ENCODE data around the gene ATG7.
"Not testable (repeated sequence)": the region's sequence is repeated elsewhere in the genome, so short reads cannot be mapped to it uniquely, and the experiment has no call there.

ATG7 gene

DNA sequence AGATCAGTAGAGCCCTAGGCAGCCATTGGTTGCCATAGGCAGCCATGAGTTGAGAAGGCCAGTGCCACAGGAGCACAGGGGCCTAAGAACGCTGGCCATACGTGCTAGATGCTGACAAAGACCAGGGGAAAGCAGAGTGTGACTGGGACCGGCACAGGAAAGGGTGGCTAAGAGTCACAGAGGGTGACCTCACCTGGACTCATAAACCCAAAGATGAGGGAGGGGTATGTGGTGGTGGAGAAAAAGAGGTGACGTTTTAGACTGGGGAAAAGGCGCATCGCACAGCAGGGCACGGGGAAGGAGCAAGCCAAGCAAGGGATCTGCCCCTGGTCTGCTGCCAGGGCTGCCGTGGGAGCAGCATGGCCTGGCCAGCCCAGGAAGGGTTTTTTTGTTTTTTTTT lies 249.0 kb downstream of the ATG7 start:
- H3K36me3 Mint-ChIP-seq (ENCODE audit: low read depth) = peaks cover 16% of the 10 kb centered on the region
- H3K27ac Mint-ChIP-seq = no peak overlapping the region

DNA sequence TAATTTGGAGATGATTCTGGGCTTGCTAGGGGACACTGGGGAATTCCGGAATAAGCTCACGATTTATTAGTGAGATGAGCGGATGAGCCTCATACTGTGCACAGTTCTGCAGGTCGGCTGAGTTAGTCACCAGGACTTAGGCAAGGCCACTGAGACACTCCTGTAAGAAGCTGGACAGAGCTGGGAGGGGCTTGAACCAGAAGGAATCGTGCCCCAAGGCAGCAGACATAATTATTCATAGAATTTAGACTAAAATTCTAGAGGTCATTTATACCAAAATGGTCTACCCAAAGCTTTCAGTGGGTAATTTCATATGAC lies 250.2 kb downstream of the ATG7 start:
- Mint-ChIP-seq H3K27ac (no peak overlapping the region), H3K4me3 (no peak overlapping the region), H3K36me3 (ENCODE audit: low read depth) (peaks cover 21% of the 10 kb centered on the region), H3K27me3 (no peaks in the 10 kb centered on the region), H3K9me3 (no peaks in the 10 kb centered on the region), H3K4me1 (ENCODE audit: low read depth) (peaks cover 3% of the 10 kb centered on the region)
- DNase-seq = no peak

More for the DNA sequence above, 249.0 kb downstream of the ATG7 start:
- H3K9me3 Mint-ChIP-seq = no peaks in the 10 kb centered on the region
- H3K27me3 Mint-ChIP-seq = no peaks in the 10 kb centered on the region
- no peak for DNase-seq
- H3K4me1 Mint-ChIP-seq (ENCODE audit: low read depth) = peaks cover 3% of the 10 kb centered on the region
- no peak overlapping the region for H3K4me3 Mint-ChIP-seq

DNA sequence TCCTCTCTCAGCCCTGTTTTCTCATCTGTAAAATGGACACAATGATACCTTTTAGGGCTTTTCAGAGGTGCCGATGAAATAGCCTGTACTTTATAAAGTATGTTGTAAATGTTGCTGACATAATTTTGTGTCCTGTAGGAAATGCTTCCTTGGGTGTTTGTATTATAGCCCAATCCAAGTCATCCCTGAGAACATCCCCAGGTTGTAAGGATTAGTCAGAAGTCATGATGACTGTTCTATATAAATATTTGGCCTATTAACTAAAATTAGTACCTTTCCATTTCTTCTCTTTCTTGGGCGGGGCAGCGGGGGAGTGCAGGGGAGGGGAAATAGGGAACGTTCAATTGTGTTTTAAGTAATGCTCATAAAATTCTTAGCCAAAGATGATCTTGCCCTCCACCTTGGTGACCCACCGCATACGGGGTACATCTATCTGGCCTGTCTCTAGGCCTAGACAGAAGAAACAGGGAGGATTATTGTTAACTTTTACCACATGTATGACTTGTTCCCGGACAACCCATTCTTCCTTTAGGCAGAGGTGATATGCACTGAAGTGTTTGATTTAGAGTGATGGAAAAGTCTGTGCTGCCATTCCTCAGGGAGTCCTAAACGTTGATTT lies 250.9 kb downstream of the ATG7 start:
- Mint-ChIP-seq H3K27ac (no peak overlapping the region), H3K36me3 (ENCODE audit: low read depth) (peaks cover 21% of the 10 kb centered on the region), H3K27me3 (no peaks in the 10 kb centered on the region), H3K9me3 (no peaks in the 10 kb centered on the region), H3K4me3 (no peak overlapping the region), H3K4me1 (ENCODE audit: low read depth) (peaks cover 3% of the 10 kb centered on the region)
- DNase-seq = no peak

DNA sequence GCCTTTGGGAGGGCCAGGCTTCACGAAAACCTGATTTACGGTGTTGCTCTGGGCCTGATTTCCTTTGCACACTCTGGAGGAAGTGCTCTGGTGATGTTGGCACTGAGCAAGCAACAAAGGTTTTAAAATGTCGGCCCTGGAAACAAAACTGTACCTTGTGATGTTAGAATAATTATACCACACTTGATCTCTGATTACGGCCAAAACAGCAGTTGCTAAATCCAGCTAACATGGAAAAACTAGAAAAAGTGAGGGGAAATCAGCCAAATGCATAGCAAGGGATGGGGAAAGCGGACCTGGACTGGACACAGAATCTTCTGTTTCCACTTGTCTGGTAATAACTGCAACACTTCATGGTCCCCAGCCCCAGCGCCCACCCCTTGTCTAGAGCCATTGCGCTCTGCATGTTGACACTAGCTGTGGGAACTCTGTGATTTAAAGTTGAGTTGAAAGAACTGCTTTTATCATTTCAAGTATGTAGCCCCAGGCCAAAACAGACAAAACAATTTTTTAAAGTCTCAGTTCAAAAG lies 251.4 kb downstream of the ATG7 start:
- H3K4me3 Mint-ChIP-seq = no peak overlapping the region
- H3K27me3 Mint-ChIP-seq = no peaks in the 10 kb centered on the region
- no peak overlapping the region for H3K27ac Mint-ChIP-seq

DNA sequence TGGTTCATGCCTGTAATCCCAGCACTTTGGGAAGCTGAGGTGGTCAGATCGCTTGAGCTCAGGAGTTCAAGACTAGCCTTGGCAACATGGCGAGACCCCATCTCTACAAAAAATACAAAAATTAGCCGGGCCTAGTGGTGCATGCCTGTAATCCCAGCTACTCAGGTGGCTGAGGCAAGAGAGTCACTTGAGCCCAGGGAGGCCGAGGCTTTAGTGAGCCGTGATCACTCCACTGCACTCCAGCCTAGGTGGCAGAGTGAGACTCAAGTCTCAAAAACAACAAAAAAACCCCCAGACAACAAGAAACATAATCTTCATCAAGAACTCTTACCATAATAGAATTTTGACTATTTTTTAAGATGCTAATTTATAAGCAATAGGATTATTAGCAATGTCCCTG lies 253.9 kb downstream of the ATG7 start:
- H3K36me3 Mint-ChIP-seq (ENCODE audit: low read depth) = peaks cover 12% of the 10 kb centered on the region
- not testable (repeated sequence) for H3K4me3 Mint-ChIP-seq; H3K27me3 Mint-ChIP-seq; H3K4me1 Mint-ChIP-seq (ENCODE audit: low read depth); H3K9me3 Mint-ChIP-seq; H3K27ac Mint-ChIP-seq; DNase-seq

More for the DNA sequence above, 251.4 kb downstream of the ATG7 start:
- no peak for DNase-seq
- Mint-ChIP-seq H3K4me1 (ENCODE audit: low read depth) (peaks cover 3% of the 10 kb centered on the region), H3K9me3 (no peaks in the 10 kb centered on the region), H3K36me3 (ENCODE audit: low read depth) (peaks cover 21% of the 10 kb centered on the region)

DNA sequence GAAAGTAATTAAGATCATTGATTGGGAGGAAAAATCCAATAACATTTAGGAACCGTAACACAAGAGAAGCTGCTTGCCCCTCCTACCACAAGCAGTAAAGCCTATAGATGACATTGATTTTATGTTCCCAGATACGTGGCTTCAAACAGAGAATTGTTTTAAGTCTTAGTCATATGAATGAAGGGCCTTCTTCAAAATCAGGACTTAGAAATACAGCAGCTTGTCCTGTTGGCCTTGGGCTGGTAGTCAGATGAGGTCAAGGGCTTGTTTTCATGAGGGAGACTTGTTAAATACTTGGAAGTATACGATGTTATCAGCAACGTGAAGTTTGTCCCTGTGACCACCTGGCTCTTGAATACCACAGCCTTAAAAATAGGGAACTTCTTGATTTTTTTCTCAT lies 257.1 kb downstream of the ATG7 start:
- Mint-ChIP-seq H3K4me3 (no peak overlapping the region), H3K9me3 (no peaks in the 10 kb centered on the region), H3K36me3 (ENCODE audit: low read depth) (peaks cover 10% of the 10 kb centered on the region), H3K27me3 (no peaks in the 10 kb centered on the region), H3K27ac (no peak overlapping the region), H3K4me1 (ENCODE audit: low read depth) (no peaks in the 10 kb centered on the region)
- no peak for DNase-seq

DNA sequence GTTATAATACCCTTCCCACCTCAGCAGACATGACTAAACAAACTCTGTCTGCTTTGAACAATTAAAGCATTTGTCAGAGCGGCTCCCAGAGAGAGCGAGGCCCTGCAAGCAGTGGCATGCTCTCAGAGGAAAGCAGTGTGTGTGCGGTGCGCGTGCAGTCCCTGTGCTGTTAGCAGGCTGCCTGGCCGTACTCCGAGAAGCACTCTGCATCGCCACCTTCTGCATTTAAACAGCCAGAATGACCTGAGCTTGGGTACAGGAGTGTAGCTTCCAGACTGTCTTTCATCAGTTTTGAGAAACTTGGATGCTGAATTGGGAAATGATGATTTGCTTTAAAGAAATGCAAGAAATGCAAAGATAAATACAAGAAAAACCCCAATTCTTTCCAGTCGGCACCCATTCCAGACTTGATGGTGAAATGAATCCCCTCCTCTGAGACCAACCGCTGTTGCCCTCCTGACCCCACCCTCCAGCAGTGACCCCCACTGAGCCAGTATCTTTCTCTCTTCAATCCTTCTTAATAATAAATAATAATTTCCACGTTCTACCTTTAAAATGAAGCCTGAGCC lies 258.0 kb downstream of the ATG7 start:
- Mint-ChIP-seq H3K9me3 (no peaks in the 10 kb centered on the region), H3K4me3 (no peak overlapping the region), H3K27me3 (no peaks in the 10 kb centered on the region), H3K4me1 (ENCODE audit: low read depth) (no peaks in the 10 kb centered on the region), H3K27ac (no peak overlapping the region), H3K36me3 (ENCODE audit: low read depth) (peaks cover 9% of the 10 kb centered on the region)
- DNase-seq = no peak

DNA sequence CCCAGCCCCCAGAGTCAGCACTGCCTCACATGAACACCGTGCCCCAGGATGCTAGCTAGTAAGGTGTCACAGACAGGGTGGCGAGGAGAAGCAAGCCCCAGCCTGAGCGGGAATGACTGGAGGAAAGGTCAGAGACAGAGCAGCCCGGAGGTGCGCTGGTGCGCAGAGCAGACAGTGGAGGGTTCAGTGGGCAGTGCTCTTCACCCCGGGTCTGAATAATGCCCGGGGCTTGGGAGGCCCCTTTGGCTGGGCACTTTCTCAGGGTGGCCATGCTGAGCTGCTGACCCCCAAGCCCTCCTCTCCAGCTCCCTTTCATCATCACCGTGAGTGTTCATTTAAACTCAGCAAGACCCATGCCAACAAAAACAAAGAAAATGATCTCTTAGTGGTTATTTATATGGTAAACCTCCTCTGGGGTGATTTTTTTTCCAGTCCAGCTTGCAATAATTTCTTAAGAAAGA lies 260.8 kb downstream of the ATG7 start:
- peak overlapping the region; percentile 13 for H3K27ac Mint-ChIP-seq
- H3K4me3 Mint-ChIP-seq = no peak overlapping the region
- no peaks in the 10 kb centered on the region for H3K9me3 Mint-ChIP-seq
- no peaks in the 10 kb centered on the region for H3K4me1 Mint-ChIP-seq (ENCODE audit: low read depth)
- no peaks in the 10 kb centered on the region for H3K36me3 Mint-ChIP-seq (ENCODE audit: low read depth)
- no peaks in the 10 kb centered on the region for H3K27me3 Mint-ChIP-seq
- no peak for DNase-seq

DNA sequence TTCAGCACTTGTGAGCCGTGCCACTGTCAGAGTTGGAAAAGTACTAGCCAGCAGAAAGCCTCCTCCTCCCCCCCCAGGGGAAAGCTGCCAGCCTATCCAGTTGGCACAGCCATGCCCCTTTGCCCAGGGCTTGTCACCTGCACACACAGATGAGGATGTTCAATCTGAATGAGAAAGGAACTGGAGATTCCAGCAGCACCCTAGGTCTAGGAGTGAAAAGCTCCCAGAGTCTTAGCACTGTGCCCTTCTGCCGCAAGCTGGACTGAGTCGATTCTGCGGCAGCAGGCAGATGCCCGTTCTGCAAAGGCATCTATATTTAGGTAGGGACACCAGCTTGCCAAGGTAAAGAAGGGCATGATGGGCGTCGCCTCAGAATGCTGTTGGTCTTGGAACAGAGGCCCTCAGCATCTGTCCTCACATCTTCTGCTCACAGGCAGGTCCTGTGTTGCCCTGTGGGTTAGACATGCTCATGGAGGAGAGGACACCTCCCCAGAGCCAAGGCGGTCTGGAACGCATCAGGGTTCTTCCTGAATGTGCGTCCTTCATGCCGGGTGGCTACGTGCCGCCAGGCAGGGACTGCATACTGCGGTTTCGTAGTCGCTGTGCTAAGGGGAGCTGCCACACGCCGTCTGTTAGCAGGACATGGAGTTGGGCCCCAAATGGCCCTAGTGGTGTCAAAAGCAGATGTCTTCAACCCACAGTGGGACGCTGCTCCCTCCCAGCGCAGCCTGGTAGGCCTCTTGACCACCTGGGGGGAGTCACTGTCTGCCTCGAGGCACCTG lies 262.0 kb downstream of the ATG7 start:
- DNase-seq = no peak
- Mint-ChIP-seq H3K9me3 (no peaks in the 10 kb centered on the region), H3K27ac (peak overlapping the region; percentile 47), H3K4me1 (ENCODE audit: low read depth) (no peaks in the 10 kb centered on the region), H3K27me3 (no peaks in the 10 kb centered on the region), H3K4me3 (no peak overlapping the region), H3K36me3 (ENCODE audit: low read depth) (no peaks in the 10 kb centered on the region)

DNA sequence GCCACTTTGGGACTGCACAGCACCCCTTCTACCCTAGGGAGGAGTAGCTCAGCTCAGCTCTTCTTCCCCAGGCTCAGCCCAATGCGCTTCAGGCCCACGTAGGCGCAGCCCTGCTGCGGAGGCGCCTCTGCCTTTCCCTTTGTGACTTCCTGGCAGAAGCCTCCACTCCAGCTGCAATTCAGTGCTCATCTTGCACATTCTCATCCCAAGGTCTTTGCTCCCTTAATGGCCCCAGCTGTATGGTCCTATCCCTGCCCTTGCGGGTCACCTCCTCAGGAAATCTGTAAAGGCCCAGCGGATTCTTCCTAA lies 262.6 kb downstream of the ATG7 start:
- H3K4me3 Mint-ChIP-seq = no peak overlapping the region
- no peak for DNase-seq
- no peaks in the 10 kb centered on the region for H3K27me3 Mint-ChIP-seq
- H3K27ac Mint-ChIP-seq = no peak overlapping the region
- no peaks in the 10 kb centered on the region for H3K9me3 Mint-ChIP-seq
- H3K4me1 Mint-ChIP-seq (ENCODE audit: low read depth) = no peaks in the 10 kb centered on the region
- H3K36me3 Mint-ChIP-seq (ENCODE audit: low read depth) = no peaks in the 10 kb centered on the region

DNA sequence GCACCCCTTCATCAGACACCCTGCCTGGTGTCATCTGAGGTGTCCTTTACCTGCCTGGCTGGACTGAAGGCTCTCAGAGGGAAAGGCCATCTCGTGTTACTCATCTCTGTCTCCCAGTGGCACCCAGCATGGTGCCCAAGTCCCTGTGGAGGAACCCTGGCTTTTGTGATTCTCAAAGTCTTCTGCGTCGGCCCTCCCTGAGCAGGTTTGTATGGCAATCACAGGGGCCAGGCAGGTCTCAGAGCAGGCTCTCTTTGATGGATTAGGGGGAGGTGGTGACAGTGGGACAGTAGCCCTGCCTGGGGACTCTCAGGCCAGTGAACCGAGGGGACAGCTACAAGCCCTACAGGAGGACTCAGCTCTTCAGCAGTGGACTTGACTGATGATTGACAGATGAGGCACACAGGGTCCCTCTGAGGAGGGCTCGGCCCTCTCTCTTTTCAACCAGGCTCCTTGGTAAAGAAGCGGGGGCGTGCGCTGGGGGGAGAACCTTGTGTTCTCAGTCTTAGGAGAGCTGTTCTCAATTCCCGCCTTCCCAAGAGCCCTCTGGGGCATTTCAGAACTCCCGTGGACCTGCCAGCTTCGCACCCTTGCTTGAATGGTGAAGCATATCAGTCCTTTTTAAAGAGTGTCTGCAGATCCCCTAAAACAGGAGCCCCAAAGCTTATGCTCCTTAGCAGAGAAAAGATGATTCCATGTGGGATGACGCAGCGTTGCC lies 263.2 kb downstream of the ATG7 start:
- Mint-ChIP-seq H3K4me3 (no peak overlapping the region), H3K4me1 (ENCODE audit: low read depth) (no peaks in the 10 kb centered on the region), H3K27me3 (no peaks in the 10 kb centered on the region), H3K9me3 (no peaks in the 10 kb centered on the region), H3K36me3 (ENCODE audit: low read depth) (no peaks in the 10 kb centered on the region), H3K27ac (no peak overlapping the region)
- no peak for DNase-seq

DNA sequence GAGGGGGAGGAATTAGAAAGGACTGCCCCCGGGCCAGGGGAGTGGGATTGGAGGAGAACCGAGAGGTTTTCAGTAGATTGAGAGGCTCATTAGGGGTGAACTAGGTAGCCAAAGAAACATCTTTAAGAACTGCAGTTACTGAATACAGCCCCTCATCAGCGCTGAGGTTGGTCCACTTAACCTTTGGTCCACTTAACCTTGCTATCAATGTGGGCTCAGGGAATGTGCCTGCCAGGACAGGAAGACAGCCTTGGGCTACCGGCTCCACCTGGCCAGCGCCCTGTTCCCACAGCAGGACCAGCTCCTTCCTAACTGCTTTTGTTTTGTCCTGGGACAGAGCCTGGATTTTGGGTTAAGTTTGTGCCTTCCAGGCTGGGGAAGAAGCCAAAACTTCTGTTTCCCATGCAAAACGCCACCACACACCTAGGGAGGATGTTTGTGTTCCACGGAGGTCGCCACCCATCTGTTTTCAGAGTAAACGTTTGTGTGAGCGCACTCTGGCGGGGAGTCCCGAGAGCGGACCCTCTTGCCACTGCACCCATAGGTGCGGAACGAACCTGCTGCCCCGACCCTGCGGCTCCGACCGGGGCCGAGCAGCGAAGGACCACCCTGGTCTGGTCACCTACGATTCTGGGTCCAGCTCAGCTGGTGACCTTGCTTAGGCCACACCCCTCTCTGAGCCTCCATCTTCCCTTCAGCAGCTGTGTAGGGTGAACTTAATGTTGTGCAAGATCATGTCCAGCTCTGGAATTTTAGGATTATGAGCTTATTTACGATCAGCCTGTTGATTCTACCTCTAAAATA lies 264.1 kb downstream of the ATG7 start:
- H3K36me3 Mint-ChIP-seq (ENCODE audit: low read depth) = no peaks in the 10 kb centered on the region
- H3K4me1 Mint-ChIP-seq (ENCODE audit: low read depth) = no peaks in the 10 kb centered on the region
- no peaks in the 10 kb centered on the region for H3K9me3 Mint-ChIP-seq
- no peak overlapping the region for H3K27ac Mint-ChIP-seq
- no peaks in the 10 kb centered on the region for H3K27me3 Mint-ChIP-seq
- DNase-seq = no peak
- no peak overlapping the region for H3K4me3 Mint-ChIP-seq

DNA sequence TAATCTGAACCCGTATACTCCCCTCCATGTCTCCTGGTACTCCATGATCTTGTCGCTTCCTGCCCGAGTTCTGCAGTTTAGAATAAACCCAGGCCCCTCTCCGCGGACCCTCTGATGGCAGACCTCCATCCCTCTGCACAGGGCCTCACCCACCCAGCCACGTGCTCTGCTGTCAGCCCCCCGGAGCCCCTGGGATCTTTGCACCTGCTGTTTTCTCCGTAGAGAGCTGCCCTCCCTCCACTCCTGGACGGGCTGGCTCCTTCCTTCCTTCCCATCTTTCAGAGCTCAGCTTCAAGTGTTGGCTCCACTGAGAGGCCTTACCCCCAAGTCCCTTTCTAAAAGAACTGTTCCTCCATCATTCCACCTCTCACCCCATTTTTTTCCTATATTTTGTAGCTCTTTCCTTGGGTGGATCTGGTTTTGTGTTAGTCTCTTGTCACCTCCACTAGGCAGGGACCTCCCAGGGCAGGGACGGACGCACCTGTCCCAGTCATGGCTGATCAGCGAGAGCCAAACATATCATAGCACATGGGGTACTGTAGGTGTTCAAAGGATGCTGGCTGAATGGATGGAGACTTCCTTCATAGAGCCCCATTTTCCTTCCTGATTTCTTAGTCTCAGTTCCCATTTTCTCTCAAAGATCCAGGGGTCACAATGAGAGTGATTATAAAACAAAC lies 264.9 kb downstream of the ATG7 start:
- Mint-ChIP-seq H3K36me3 (ENCODE audit: low read depth) (no peaks in the 10 kb centered on the region), H3K27me3 (no peaks in the 10 kb centered on the region), H3K4me1 (ENCODE audit: low read depth) (no peaks in the 10 kb centered on the region), H3K9me3 (no peaks in the 10 kb centered on the region), H3K4me3 (no peak overlapping the region), H3K27ac (no peak overlapping the region)
- DNase-seq = no peak

DNA sequence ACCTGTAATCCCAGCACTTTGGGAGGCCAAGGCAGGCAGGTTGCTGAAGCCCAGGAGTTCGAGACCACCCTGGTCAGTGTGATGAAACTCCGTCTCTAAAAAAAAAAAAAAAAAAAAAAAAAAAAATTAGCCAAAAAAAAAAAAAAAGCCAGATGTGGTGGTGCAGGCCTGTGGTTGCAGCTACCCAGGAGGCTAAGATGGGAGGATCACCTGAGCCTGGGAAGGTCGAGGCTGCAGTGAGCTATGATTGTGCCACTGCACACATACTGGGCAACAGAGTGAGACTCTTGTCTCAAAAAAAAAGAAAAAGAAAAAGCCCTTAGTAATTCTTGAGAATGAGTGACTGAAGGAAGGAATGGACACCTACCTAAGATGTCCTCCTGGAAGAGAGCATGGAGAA lies 266.4 kb downstream of the ATG7 start:
- DNase-seq = no peak
- no peak overlapping the region for H3K4me3 Mint-ChIP-seq
- H3K27ac Mint-ChIP-seq = no peak overlapping the region
- no peaks in the 10 kb centered on the region for H3K4me1 Mint-ChIP-seq (ENCODE audit: low read depth)
- no peaks in the 10 kb centered on the region for H3K36me3 Mint-ChIP-seq (ENCODE audit: low read depth)
- no peaks in the 10 kb centered on the region for H3K9me3 Mint-ChIP-seq
- H3K27me3 Mint-ChIP-seq = no peaks in the 10 kb centered on the region
